Neural crest cell (in vitro differentiated cells): ENCODE results near the gene IGLL1. TPM values are rescaled to one million over a fixed set of nuclear protein-coding genes. Genes with fewer than 3 reads are reported as not detected.
"Not testable (repeated sequence)": the region's sequence is repeated elsewhere in the genome, so short reads cannot be mapped to it uniquely, and the experiment has no call there.

Experiments used
- DNase-seq: peaks from one replicate; pipeline ENCODE4 v3.0.0; 2021; ENCODE audit warnings: low read depth, mixed read lengths, low spot score
- H3K27ac Mint-ChIP-seq: one replicate; pipeline ENCODE4 v1.8.0; 2021; ENCODE audit warnings: mild to moderate bottlenecking, mixed read lengths; ENCODE audit not compliant: unreplicated experiment
- H3K27me3 Mint-ChIP-seq: 2 replicates; pipeline ENCODE4 v1.8.0; 2021; ENCODE audit warnings: low read depth, mild to moderate bottlenecking, mixed read lengths
- H3K36me3 Mint-ChIP-seq: 2 replicates; pipeline ENCODE4 v1.8.0; 2021; ENCODE audit warnings: low read depth, mild to moderate bottlenecking, mixed read lengths
- H3K4me1 Mint-ChIP-seq: 2 replicates; pipeline ENCODE4 v1.8.0; 2021; ENCODE audit warnings: mixed read lengths
- H3K4me3 Mint-ChIP-seq: one replicate; pipeline ENCODE4 v1.8.0; 2021; ENCODE audit warnings: mild to moderate bottlenecking, mixed read lengths
- H3K9me3 Mint-ChIP-seq: 2 replicates; pipeline ENCODE4 v1.8.0; 2021; ENCODE audit warnings: mixed read lengths
- CTCF ChIP-seq: fragments of 200-600 bp; sonication (generic); conservative IDR thresholded peaks from 2 replicates; pipeline ENCODE4 v1.5.0; 2021; ENCODE audit warnings: antibody characterized with exemption, mild to moderate bottlenecking
- total RNA-seq: library from RNA; stranded (reverse); gene quantifications from 2 replicates; pipeline ENCODE4 v1.2.1, GENCODE V29; 2021

IGLL1 gene
- total RNA-seq, 1 donor from 2014 or later = not detected

GRCh38 chr22:23606204-23607131, 26.4 kb upstream of the IGLL1 start:
- Mint-ChIP-seq H3K36me3 (no peaks in the 10 kb centered on the region), H3K4me1 (no peaks in the 10 kb centered on the region), H3K27me3 (peaks cover 8% of the 10 kb centered on the region), H3K9me3 (no peaks in the 10 kb centered on the region), H3K27ac (no peak overlapping the region), H3K4me3 (no peak overlapping the region)
- no peak for TF ChIP-seq CTCF
- no peak for DNase-seq

GRCh38 chr22:23604939-23605712, 25.0 kb upstream of the IGLL1 start:
- DNase-seq = no peak
- no peak for TF ChIP-seq CTCF

GRCh38 chr22:23603266-23603665, 23.2 kb upstream of the IGLL1 start:
- TF ChIP-seq CTCF = no peak
- Mint-ChIP-seq H3K9me3 (no peaks in the 10 kb centered on the region), H3K27me3 (peaks cover 8% of the 10 kb centered on the region), H3K36me3 (no peaks in the 10 kb centered on the region), H3K27ac (no peak overlapping the region), H3K4me1 (no peaks in the 10 kb centered on the region), H3K4me3 (no peak overlapping the region)
- DNase-seq = no peak

More at GRCh38 chr22:23604939-23605712, 25.0 kb upstream of the IGLL1 start:
- no peaks in the 10 kb centered on the region for H3K4me1 Mint-ChIP-seq
- H3K27ac Mint-ChIP-seq = no peak overlapping the region
- no peaks in the 10 kb centered on the region for H3K36me3 Mint-ChIP-seq
- no peak overlapping the region for H3K4me3 Mint-ChIP-seq
- H3K27me3 Mint-ChIP-seq = peaks cover 8% of the 10 kb centered on the region
- no peaks in the 10 kb centered on the region for H3K9me3 Mint-ChIP-seq

- Mint-ChIP-seq H3K9me3 (no peaks in the 10 kb centered on the region), H3K27me3 (peaks cover 14% of the 10 kb centered on the region), H3K4me3 (no peak overlapping the region), H3K4me1 (no peaks in the 10 kb centered on the region), H3K36me3 (no peaks in the 10 kb centered on the region), H3K27ac (no peak overlapping the region)
- TF ChIP-seq CTCF = no peak
- DNase-seq = no peak
These were observed 18.9 kb upstream of the IGLL1 start for GRCh38 chr22:23598805-23599518.

GRCh38 chr22:23597576-23598268, 17.6 kb upstream of the IGLL1 start:
- not testable (repeated sequence) for H3K9me3 Mint-ChIP-seq, H3K36me3 Mint-ChIP-seq, H3K27me3 Mint-ChIP-seq, H3K4me3 Mint-ChIP-seq, H3K4me1 Mint-ChIP-seq, H3K27ac Mint-ChIP-seq, DNase-seq

GRCh38 chr22:23595904-23596303, 15.8 kb upstream of the IGLL1 start:
- H3K9me3 Mint-ChIP-seq, H3K27ac Mint-ChIP-seq, H3K4me1 Mint-ChIP-seq, H3K36me3 Mint-ChIP-seq, DNase-seq, H3K4me3 Mint-ChIP-seq, H3K27me3 Mint-ChIP-seq: not testable (repeated sequence)
